ENCODE data around the gene HORMAD2. TPM values are rescaled to one million over a fixed set of nuclear protein-coding genes. Genes with fewer than 3 reads are reported as not detected.

Gene HORMAD2
- total RNA-seq, 2 donors from 2014 or later = not detected

GRCh38 chr22:30187094-30187493 lies 106.8 kb downstream of the HORMAD2 start:
- TF ChIP-seq, protein P1, sequence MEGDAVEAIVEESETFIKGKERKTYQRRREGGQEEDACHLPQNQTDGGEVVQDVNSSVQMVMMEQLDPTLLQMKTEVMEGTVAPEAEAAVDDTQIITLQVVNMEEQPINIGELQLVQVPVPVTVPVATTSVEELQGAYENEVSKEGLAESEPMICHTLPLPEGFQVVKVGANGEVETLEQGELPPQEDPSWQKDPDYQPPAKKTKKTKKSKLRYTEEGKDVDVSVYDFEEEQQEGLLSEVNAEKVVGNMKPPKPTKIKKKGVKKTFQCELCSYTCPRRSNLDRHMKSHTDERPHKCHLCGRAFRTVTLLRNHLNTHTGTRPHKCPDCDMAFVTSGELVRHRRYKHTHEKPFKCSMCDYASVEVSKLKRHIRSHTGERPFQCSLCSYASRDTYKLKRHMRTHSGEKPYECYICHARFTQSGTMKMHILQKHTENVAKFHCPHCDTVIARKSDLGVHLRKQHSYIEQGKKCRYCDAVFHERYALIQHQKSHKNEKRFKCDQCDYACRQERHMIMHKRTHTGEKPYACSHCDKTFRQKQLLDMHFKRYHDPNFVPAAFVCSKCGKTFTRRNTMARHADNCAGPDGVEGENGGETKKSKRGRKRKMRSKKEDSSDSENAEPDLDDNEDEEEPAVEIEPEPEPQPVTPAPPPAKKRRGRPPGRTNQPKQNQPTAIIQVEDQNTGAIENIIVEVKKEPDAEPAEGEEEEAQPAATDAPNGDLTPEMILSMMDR (IDR thresholded peaks at IDR 0.05) = no peak
- Histone ChIP-seq H3K36me3 (no peaks in the 10 kb centered on the region), H3K4me3 (no peak overlapping the region), H3K27me3 (replicated peaks; ENCODE audit: insufficient read depth) (no peaks in the 10 kb centered on the region), H3K27ac (no peak overlapping the region), H3K4me1 (ENCODE audit: control insufficient read depth in 1 of 2, low read depth in 2 of 2) (no peaks in the 10 kb centered on the region), H3K9me3 (no peaks in the 10 kb centered on the region)
- ATAC-seq (ENCODE audit: insufficient number of reproducible peaks, low FRiP score, low read depth) (no peak), DNase-seq (ENCODE audit: low spot score) (no peak)

DNA sequence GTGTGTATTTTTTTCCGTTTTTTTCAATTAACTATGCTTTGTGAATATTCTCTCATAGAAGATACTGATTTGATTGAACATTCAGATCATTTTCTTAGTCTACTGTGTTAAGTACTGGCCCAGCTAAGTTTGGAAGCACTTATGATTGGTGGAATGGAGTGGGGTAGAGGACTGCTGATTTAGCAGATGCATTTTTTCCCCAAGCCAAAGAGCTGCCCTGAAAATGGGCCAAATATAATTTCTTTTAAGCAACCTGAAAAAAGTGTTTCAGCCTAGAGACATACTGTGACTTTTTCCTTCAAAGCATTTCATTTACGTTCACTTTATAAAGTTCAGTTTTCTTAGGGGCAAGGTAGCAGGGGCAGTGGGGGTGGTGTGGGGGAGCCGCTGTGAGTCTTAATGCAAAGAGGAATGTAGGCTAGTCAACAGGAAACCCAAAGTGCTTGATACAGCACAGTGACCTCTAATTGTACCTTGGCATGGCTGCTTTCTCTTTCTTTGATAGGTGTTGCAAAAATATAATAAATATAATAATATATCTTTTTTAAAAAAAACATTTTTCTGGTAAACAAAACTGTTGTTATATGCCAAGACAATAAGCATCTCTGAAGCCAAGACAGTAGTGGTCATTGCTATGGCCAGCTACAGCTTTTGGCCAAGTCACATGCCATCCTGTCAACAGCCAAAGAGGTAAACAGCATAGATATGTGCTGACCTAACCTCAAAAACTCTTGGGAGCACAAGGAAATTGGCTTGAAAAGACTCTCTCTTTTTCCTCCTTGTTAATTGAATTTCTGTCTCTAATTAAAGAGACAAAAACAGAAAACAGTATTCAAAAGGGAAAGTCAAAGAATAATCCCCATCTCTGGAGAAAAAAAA lies 107.5 kb downstream of the HORMAD2 start:
- no peaks in the 10 kb centered on the region for H3K27me3 ChIP-seq (replicated peaks; ENCODE audit: insufficient read depth)
- H3K36me3 ChIP-seq = no peaks in the 10 kb centered on the region
- H3K4me3 ChIP-seq = no peak overlapping the region
- no peaks in the 10 kb centered on the region for H3K4me1 ChIP-seq (ENCODE audit: control insufficient read depth in 1 of 2, low read depth in 2 of 2)
- H3K27ac ChIP-seq = no peak overlapping the region
- ATAC-seq (ENCODE audit: insufficient number of reproducible peaks, low FRiP score, low read depth) = no peak
- TF ChIP-seq, protein P1 (IDR thresholded peaks at IDR 0.05) = no peak
- no peaks in the 10 kb centered on the region for H3K9me3 ChIP-seq
- no peak for DNase-seq (ENCODE audit: low spot score)

DNA sequence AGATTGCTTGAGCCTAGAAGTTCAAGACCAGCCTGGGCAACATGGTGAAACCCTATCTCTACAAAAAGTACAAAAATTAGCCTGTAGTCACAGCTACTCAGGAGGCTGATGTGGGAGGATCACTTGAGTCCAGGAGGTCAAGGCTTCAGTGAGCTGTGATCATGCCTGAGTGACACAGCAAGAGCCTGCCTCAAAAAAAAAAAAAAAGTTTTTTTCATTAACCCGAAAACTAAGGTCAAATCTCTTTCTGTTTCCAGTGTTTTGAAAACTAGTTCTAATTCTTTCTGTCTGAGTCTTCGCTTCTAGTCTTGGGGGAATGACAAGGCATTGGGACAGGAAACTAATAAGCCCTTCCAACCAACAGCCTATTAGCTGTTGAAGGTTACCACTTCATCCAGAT lies 108.6 kb downstream of the HORMAD2 start:
- DNase-seq (ENCODE audit: low spot score) = no peak
- Histone ChIP-seq H3K27me3 (replicated peaks; ENCODE audit: insufficient read depth) (no peaks in the 10 kb centered on the region), H3K4me1 (ENCODE audit: control insufficient read depth in 1 of 2, low read depth in 2 of 2) (no peaks in the 10 kb centered on the region), H3K27ac (no peak overlapping the region), H3K36me3 (no peaks in the 10 kb centered on the region), H3K4me3 (no peak overlapping the region), H3K9me3 (no peaks in the 10 kb centered on the region)
- no peak for ATAC-seq (ENCODE audit: insufficient number of reproducible peaks, low FRiP score, low read depth)
- TF ChIP-seq, protein P1 (IDR thresholded peaks at IDR 0.05) = no peak

GRCh38 chr22:30190574-30190973 lies 110.3 kb downstream of the HORMAD2 start:
- DNase-seq (ENCODE audit: low spot score) (no peak), ATAC-seq (ENCODE audit: insufficient number of reproducible peaks, low FRiP score, low read depth) (no peak)
- H3K4me3 ChIP-seq = no peak overlapping the region
- H3K4me1 ChIP-seq (ENCODE audit: control insufficient read depth in 1 of 2, low read depth in 2 of 2) = peaks cover 0 to 4% of the 10 kb centered on the region in 2 donors
- H3K27me3 ChIP-seq (replicated peaks; ENCODE audit: insufficient read depth) = no peaks in the 10 kb centered on the region
- TF ChIP-seq, protein P1 (IDR thresholded peaks at IDR 0.05) = no peak
- no peaks in the 10 kb centered on the region for H3K36me3 ChIP-seq
- no peak overlapping the region for H3K27ac ChIP-seq
- no peaks in the 10 kb centered on the region for H3K9me3 ChIP-seq

GRCh38 chr22:30191040-30191701 lies 110.9 kb downstream of the HORMAD2 start:
- Histone ChIP-seq H3K9me3 (no peaks in the 10 kb centered on the region), H3K27me3 (replicated peaks; ENCODE audit: insufficient read depth) (no peaks in the 10 kb centered on the region), H3K27ac (no peak overlapping the region), H3K36me3 (no peaks in the 10 kb centered on the region), H3K4me1 (ENCODE audit: control insufficient read depth in 1 of 2, low read depth in 2 of 2) (peaks cover 0 to 10% of the 10 kb centered on the region in 2 donors), H3K4me3 (no peak overlapping the region)
- DNase-seq (ENCODE audit: low spot score) (no peak), ATAC-seq (ENCODE audit: insufficient number of reproducible peaks, low FRiP score, low read depth) (no peak)
- TF ChIP-seq, protein P1 (IDR thresholded peaks at IDR 0.05) = no peak

Measured in thoracic aorta (tissue), 2 donors.